ENCODE data around the gene SLC35A3. TPM values are rescaled to one million over a fixed set of nuclear protein-coding genes. Genes with fewer than 3 reads are reported as not detected.
A peak's percentile ranks its signal among the peaks of the same experiment; 100 is the strongest.
"Not testable (repeated sequence)": the region's sequence is repeated elsewhere in the genome, so short reads cannot be mapped to it uniquely, and the experiment has no call there.

Gene SLC35A3
- total RNA-seq, 1 donor from 2014 or later = 29.0 TPM

DNA sequence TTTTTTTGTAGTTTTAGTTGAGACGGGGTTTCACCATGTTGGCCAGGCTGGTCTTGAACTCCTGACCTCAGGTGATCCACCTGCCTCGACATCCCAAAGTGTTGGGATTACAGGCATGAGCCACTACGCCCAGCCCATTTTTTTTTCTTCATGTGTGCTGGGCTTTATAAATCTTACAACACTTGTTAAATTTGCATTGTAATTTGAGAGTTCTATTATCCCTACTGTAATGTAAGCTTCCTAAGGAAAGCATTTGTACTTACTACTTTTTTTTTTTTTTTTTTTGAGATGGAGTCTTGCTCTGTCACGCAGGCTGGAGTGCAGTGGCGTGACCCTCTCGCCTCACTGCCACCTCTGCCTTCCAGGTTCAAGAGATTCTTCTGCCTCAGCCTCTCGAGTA lies 2.3 kb downstream of the SLC35A3 start:
- DNase-seq (ENCODE audit: low read depth) = not testable (repeated sequence)

DNA sequence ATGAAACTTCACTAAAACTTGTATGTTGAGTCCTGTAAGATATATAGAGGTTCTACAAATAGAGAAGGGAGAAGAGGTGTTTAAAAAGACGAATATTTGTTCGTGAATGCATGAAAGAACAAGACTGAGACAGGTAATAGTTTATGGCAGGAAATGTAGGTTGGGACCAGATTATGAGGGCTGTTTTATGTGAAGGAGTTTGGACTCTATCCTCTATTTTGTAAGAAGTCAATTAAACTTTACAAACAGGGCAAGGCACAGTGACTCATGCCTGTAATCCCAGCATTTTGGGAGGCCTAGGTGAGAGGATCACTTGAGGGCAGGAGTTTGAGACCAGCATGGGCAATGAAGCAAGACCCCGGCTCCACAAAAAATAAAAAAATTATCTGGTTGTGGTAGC lies 5.7 kb downstream of the SLC35A3 start:
- DNase-seq (ENCODE audit: low read depth) = no peak

DNA sequence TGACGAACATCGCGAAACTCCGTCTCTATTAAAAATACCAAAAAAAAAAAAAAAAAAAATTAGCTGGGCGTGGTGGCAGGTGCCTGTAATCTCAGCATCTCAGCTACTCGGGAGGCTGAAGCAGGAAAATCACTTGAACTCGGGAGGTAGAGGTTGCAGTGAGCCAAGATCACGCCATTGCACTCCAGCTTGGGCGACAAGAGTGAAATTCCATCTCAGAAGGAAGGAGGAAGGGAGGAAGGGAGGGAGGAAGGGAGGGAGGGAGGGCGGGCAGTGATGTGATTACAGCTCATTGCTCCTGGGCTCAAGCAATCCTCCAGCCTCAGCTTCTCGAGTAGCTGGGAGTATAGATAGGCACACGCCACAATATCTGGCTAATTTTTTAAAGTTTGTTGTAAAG lies 7.5 kb downstream of the SLC35A3 start:
- not testable (repeated sequence) for DNase-seq (ENCODE audit: low read depth)

DNA sequence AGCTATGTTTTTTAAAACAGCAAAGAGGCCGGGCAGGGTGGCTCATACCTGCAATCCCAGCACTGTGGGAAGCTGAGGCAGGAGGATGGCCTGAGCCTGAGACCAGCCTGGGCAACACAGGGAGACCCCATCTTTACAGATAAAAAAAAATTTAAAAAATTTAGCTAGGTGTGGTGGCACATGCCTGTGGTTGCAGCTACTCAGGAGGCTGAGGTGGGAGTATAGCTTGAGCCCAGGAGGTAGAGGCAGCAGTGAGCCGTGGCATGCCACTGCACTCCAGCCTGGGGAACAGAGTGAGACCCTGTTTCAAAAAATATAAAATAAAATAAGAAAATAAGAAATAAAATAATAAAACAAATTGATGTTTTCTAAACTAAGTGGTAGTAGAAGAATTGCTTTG lies 8.4 kb downstream of the SLC35A3 start:
- DNase-seq (ENCODE audit: low read depth) = no peak

DNA sequence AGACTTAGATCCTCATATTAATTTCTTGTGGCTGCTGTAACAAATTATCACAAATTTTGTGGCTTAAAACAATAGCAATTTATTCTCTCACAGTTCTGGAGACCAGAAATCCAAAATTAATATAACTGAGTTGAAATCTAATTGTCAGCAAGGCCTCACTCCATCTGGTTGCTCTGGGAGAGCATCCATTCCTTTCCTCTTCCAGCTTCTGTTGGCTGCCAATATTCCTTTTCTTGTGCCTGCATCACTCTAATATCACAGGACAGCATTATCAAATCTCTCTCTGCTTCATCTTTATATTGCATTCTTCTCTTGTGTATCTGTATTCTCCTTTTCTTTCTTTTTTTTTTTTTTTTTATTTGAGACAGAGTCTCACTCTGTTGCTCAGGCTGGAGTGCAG lies 9.3 kb downstream of the SLC35A3 start:
- no peak for DNase-seq (ENCODE audit: low read depth)

DNA sequence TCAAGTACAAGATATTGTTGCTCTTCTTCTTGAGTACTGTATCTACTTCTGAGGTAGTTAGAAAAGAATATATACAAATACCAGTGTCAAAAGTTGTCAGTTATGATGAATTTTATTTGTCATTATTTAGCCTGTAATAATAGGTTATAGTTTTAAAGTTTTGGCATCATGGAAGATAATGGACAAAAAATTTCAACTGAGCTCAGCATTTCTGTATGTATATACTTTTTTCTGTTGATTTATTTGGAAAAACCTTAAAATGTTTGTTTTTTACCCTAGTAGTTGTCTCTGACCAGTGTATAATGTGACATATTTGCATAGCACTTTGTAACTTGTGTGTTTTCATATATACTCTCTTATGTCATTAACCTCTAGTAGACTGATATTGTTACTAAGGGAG lies 11.1 kb downstream of the SLC35A3 start:
- no peak for DNase-seq (ENCODE audit: low read depth)

DNA sequence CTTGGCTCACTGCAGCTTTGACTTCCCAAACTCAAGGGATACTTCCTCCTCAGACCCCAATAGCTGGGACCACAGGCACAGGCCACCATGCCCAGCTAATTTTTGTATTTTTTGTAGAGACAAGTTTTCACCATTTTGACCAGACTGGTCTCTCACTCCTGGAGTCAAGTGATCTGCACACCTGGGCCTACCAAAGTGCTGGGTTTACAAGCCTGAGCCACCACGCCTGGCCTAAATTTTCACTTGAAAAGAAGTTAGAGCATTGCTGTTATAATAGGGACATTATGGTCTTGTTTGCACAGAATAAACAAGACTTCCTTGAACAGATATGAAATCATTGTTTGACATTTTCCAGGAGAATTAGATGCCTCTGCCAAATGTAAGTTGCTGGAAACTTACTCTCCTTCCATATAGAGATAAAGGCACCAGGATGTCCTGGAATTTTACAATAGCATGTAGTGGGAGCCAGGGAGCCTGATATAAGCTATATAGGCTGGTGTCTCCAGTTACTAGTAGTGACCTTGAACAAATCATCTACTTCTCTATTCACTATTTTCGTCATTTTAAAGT lies 16.9 kb downstream of the SLC35A3 start:
- DNase-seq (ENCODE audit: low read depth) = no peak

DNA sequence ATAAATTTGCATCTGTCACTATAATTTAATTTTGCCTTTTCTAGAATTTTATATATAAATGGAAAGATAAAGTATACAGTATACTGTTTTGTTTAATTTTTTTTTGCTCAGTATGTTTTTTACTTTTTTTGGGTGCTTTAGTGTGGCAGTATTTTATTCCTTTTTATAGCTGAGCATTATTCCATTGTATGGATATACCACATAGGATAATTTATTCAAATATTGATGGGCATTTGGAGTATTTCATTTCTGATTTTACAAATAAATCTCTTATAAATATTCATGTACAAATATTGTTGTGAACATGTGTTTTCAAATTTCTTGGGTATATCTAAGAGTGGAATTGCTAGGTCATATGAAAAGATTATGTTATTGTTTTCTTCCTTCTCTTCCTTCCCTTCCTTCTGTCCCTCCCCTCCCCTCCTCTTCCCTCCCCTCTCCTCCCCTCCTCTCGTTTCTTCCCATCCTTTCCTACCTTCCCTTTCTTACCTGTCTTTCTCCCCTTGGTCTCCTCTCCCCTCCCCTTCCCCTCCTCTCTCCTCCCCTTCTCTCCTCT lies 18.5 kb downstream of the SLC35A3 start:
- DNase-seq (ENCODE audit: low read depth) = no peak

DNA sequence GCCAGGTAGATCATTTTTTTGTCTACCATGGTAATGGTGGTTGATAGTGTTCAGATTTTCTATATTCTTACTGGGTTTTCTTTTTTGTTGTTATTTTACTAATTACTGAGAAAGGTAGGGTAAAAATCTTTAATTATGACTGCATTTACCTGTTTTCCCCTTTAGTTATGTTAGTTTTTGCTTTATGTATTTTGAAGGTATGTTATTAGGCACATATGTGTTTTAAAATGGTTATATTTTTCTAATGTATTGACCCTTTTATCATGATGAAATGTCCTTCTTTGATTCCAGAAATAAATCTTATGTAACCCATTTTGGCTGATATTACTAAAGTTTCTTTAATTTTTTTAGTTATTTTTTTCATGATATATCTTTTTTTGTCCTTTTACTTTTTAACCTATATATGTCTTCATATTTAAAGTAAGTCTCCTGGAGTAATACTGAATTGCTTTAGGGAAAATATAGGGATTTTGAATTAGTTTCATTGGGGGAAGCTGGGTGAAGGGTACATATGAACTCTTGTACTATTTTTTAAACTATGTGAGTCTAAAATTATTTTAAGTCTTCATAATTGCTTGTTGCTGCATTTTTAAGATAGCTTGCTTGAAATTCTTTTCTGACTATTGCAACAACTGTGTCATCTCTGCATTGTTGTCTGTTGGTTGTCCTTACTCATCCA lies 22.4 kb downstream of the SLC35A3 start:
- no peak for DNase-seq (ENCODE audit: low read depth)

DNA sequence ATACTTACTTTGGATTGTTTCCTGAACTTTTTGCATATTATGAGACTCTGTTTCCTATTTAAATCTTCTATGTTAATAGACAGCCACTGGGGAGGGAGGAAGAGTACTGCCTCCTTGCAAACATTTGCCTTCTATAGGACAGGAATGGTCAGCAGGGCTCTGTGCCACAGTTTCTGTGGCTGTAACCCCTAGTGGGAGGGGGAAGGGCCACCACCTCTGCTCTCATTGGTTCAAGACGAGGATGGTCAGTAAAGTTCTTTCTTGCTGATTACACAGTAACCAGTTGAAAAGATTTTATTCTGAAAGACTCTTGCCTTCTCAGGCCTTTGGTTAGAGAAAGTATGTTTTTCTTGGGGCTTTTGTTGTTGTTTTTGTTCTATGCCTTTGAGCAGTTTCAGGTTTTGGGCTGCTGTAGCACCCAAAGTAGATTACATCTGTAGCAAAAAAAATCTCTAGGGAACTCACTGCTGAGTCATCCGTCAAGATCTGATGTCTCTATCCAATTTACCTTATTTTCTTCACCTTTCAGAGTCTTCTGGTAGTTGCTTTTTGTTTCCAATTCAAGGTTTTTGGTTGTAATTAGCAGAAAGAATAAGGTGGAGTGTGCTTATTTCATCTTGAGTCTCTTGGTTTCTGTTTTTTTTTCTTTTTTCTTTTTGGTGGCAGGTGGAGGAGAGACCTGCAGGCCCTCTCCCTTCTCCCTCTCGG lies 23.1 kb downstream of the SLC35A3 start:
- no peak for DNase-seq (ENCODE audit: low read depth)

DNA sequence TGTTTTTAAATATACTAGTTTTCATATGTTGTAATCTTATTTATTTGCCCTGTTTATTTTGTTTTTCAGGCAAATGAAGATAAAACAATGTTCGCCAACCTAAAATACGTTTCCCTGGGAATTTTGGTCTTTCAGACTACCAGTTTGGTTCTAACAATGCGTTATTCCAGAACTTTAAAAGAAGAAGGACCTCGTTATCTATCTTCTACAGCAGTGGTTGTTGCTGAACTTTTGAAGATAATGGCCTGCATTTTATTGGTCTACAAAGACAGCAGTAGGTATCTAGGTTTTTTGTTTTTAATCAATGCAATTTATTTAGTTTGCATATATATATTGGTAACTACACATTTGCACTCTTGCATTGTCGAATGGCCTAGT lies 23.7 kb downstream of the SLC35A3 start:
- no peak for DNase-seq (ENCODE audit: low read depth)

DNA sequence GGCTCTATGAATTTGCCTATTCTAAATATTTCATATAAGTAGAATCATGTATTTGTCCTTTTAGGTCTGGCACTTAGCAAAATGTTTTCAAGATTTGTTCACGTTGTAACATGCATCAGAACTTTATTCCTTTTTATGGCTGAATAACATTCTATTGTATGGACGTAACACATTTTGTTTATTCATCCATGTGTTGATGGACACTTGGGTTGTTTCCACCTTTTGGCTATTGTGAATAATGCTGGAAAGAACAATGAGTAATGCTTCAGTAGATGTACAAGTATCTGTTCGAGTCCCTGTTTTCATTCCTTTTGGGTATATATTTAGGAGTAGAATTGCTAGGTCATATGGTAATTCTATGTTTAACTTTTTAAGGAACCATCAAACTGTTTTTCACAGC lies 24.7 kb downstream of the SLC35A3 start:
- DNase-seq (ENCODE audit: low read depth) = no peak

DNA sequence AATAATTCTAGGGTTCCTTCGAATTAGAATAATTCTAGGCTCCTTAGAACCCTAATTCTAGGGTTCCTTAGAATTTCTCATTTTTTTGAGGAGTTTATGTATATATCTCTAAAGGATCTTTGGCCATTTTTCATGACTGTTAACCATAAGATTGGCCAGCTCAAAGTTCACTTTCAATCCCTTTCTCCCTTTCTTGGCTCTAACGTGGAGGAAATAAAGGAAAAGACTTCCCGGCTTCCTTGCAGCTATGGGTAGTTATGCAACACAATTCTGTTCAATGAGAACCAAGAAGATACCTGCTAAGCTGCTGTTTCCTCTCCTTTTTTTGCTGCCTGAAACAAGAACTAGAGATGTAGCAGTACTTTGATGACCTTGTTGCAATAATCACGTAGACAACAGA lies 27.2 kb downstream of the SLC35A3 start:
- DNase-seq (ENCODE audit: low read depth) = no peak

DNA sequence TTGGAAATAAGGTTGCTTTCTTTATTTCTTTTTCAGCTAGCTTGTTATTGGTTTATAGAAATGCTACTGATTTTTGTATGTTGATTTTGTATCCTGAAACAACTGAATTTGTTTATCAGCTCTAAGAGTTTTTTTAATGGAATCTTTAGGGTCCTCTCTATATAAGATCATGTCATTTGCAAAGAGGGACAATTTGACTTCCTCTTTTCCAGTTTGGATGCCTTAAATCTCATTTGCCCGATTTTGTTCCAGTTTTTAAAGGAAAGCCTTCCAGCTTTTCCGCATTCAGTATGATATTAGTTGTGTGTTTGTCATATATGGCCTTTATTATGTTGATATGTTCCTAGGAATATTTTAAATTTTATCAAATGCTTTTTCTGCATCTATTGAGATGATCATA lies 31.7 kb downstream of the SLC35A3 start:
- DNase-seq (ENCODE audit: low read depth) = no peak

DNA sequence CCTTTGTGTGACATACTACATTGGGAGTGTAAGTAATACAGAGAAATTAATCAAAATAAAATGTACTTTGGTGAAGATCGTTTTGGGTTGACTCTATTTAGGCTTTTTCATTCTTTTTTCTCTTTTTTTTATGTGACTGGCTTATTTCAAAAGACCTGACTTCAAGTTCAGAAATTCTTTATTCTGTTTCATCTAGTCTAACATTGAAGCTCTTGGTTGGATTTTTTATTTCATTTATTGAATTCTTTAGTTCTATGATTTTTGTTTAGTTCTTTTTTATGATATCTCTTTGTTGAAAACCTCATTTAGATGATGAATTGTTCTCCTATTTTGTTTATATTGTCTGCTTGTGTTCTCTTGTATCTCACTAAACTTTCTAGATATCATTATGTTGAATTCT lies 35.6 kb downstream of the SLC35A3 start:
- DNase-seq (ENCODE audit: low read depth) = no peak

DNA sequence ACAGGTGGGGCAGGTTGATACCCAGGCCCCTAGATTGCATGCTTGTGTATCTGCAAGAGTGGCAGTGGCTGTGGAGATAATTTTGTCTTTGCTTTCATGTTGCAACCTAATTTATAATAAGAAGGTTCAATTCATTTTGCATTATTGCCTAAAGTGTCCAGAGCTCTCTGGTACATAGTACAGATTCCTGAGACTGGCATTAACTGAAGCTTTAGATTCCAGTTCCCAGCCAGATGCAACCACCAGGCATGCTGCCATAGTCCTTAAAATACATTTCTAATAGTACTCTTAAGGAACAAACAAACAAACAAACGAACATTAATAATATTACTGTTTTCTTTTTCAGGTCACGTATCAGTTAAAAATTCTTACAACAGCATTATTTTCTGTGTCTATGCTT lies 36.9 kb downstream of the SLC35A3 start:
- DNase-seq (ENCODE audit: low read depth) = no peak

DNA sequence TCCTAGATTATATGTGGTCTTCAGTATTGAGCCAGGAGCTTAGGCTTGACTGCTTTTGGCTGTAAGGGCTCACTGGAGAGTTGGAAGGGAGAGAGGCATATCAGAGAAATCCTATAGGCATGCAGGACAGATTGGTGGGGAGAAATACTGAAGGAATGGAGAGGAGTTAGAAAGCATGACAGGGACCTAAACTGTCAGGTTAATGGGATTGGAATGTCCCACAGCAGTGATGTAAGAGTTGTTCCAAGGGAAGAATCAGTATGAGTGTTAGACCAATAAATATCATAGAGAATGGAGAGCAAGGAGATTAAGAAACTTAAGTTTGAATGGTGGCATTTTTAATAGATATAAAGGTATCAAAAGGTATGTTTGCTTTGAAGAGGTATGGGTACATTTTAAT lies 39.7 kb downstream of the SLC35A3 start:
- peak; percentile 23 for DNase-seq (ENCODE audit: low read depth)

DNA sequence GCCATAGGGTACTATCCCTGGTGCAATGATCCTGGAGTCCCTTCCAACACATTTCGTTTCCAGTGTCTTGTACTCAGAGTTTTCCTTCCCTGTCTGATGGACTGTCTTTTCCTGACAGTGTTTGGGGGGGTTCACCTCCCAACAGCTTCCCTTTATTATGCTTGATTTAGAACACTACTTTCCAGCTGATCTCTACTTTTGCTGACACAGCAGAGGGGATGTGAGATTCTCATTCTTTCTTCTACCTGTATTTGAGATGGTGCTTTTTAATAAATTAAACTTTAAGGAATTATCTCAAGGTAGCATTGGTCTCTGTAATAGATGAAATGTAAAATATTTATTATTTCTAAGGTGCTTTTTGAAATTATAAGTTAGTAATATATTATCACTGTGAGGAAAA lies 41.0 kb downstream of the SLC35A3 start:
- no peak for DNase-seq (ENCODE audit: low read depth)

DNA sequence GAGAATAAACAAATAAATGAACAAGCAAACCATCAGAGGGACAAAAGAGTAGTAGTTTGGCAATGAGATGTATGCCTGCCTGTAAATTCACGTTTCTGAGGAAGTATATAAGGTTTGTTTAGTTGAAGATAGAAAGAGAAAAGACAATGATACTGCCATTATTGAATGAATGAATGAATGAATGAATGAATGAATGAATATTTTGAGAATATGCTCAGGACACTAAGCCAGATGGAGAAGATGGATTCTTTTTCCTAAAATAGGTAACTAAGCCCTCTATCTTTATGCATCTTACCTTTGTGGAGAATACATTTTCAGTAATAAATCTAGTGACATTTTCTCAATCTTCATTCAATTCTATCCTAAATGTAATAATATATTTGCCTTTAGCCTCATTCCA lies 49.4 kb downstream of the SLC35A3 start:
- no peak for DNase-seq (ENCODE audit: low read depth)

DNA sequence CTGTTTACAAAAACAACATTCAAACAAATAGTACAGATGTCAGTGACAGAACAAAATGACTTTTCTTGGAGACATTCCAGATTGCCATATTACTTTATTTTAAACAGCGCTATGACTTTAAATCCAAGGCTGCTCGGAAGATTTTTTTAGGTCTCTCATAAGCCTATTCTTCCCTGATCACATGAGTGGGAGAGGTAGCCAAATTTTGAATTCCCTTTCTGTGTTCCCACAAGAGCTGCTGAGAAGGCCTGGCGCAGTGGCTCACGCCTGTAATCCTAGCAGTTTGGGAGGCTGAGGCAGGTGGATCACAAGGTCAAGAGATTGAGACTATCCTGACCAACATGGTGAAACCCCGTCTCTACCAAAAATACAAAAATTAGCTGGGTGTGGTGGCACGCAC lies 53.7 kb downstream of the SLC35A3 start:
- no peak for DNase-seq (ENCODE audit: low read depth)

DNA sequence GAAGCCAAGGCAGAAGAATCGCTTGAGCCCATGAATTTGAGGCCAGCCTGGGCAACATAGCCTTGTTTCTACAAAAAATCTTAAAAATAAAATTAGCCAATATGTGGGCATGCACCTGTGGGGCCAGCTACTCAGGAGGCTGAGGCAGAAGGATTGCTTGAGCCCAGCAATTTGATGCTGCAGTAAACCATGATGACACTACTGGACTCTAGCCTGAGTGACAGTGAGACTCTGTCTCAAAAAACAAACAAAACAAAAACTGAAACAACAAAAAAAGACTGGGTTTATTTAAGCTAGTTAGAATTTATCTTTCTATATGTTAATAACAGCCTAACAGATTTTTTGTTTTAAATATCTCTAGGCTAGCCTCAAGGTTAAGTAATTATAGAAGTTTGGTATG lies 57.4 kb downstream of the SLC35A3 start:
- DNase-seq (ENCODE audit: low read depth) = no peak

DNA sequence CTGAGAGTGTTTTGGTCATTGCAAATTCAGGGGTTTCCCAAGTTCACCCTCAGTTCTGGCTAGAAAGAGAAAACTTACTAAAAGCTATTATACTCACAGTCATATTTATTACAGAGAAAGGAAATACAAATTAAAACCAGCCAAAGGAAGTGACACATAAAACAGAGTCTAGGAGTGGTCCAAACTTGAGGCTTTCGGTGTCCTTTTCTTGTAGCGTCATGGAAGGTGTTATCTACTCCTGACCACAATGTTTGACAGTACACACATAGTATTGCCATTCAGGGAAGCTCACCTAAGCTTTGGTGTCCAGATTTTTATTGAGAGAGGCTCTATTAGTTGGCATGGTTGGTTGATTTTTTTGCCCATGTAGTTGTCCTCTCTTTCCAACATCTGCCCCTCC lies 59.0 kb downstream of the SLC35A3 start:
- no peak for DNase-seq (ENCODE audit: low read depth)

DNA sequence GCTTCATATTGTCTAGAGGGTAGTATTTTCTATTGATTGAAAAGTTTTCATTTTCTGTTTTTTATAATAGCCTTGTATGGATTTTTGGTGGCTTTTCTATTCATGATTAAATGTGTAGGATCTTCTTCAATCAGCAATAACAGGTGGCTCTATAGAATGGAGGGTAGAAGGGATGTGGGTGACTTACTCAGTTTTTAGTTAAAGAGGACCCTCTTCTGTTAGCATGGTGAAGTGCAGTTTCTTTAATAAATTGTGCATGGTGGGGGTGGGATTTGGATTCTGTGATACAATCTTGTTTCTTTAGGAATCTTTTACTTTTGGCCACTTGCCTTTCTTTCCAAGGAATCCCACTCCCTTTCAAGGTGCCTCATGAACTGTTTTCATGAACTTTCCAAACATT lies 64.7 kb downstream of the SLC35A3 start:
- peak; percentile 37 for DNase-seq (ENCODE audit: low read depth)

Data from renal cortical epithelial cell (primary cell).